GM12875 (cell line): Measurements from ENCODE around the gene CELF1.

ENCODE experiments used
- H3K4me3 ChIP-seq: one replicate; pipeline ENCODE4 v1.5.1; 2011; ENCODE audit warnings: low read depth, low read length, control low read depth
- CTCF ChIP-seq: IDR thresholded peaks from 2 replicates; pipeline ENCODE4 v1.5.1; 2011; ENCODE audit warnings: low read depth, mild to moderate bottlenecking, control low read depth, inconsistent platforms, low read length, moderate library complexity, borderline replicate concordance; ENCODE audit not compliant: insufficient read depth

CELF1 gene

GRCh38 chr11:47587039-47587716 is 34.2 kb upstream of the CELF1 start:
- TF ChIP-seq CTCF: no peak
- H3K4me3 ChIP-seq: no peak overlapping the region

GRCh38 chr11:47586098-47586855 is 33.3 kb upstream of the CELF1 start, which contains the start of gene FAM180B:
TSS of gene FAM180B (plus strand) at chr11:47586678. CDS start at chr11:47586769, 91 bp downstream.
- no peak within 1 kb of the TSS for H3K4me3 ChIP-seq
- no peak for TF ChIP-seq CTCF

- no peak for TF ChIP-seq CTCF
- no peak overlapping the region for H3K4me3 ChIP-seq
Observed at GRCh38 chr11:47583844-47584243, 30.9 kb upstream of the CELF1 start.

GRCh38 chr11:47578524-47579494 is 25.9 kb upstream of the CELF1 start, which contains the start of the genes KBTBD4 and NDUFS3:
TSS of gene KBTBD4 (minus strand) at chr11:47578970. CDS start at chr11:47578951, 19 bp downstream.
TSS of gene NDUFS3 (plus strand) at chr11:47579074. CDS start at chr11:47579092, 18 bp downstream.
- TF ChIP-seq CTCF: no peak
- peak within 1 kb of the TSS; percentile 99 for H3K4me3 ChIP-seq

GRCh38 chr11:47577460-47578041 is 24.6 kb upstream of the CELF1 start:
- TF ChIP-seq CTCF: no peak
- no peak overlapping the region for H3K4me3 ChIP-seq

GRCh38 chr11:47573321-47573720 is 20.4 kb upstream of the CELF1 start:
- TF ChIP-seq CTCF: no peak
- H3K4me3 ChIP-seq: no peak overlapping the region
